HK-2 (cell line): ENCODE data around the gene PRR14.
"Not testable (repeated sequence)": the region's sequence is repeated elsewhere in the genome, so short reads cannot be mapped to it uniquely, and the experiment has no call there.

Source experiments
- DNase-seq: peaks from one replicate; pipeline ENCODE4 v3.0.0-alpha.2; 2018; ENCODE audit not compliant: unreplicated experiment

PRR14 gene

GRCh38 chr16:30692396-30693064 is 41.8 kb downstream of the PRR14 start:
- DNase-seq, result no peak

- no peak for DNase-seq
These were observed 44.4 kb downstream of the PRR14 start for GRCh38 chr16:30694926-30695693.

- DNase-seq, result not testable (repeated sequence)
These were observed 45.9 kb downstream of the PRR14 start for GRCh38 chr16:30696646-30697045.

GRCh38 chr16:30697264-30698138 is 46.7 kb downstream of the PRR14 start:
- DNase-seq, result no peak

- peak; percentile 95 for DNase-seq
These were observed 47.5 kb downstream of the PRR14 start for GRCh38 chr16:30698139-30698815.

- DNase-seq, result peak; percentile 65
These were observed 48.3 kb downstream of the PRR14 start, which contains the start of gene SRCAP for GRCh38 chr16:30698816-30699614. Gene SRCAP (plus strand): TSS chr16:30699171. CDS start chr16:30700825, 1,654 bp downstream.

GRCh38 chr16:30699615-30700099 is 48.9 kb downstream of the PRR14 start:
- no peak for DNase-seq

GRCh38 chr16:30700491-30700890 is 49.7 kb downstream of the PRR14 start:
- DNase-seq, result no peak

- DNase-seq, result no peak
These were observed 50.2 kb downstream of the PRR14 start for GRCh38 chr16:30700971-30701370.

- DNase-seq, result not testable (repeated sequence)
These were observed 52.3 kb downstream of the PRR14 start for GRCh38 chr16:30703071-30703470.

- DNase-seq, result no peak
These were observed 53.2 kb downstream of the PRR14 start for GRCh38 chr16:30703971-30704370.
